Uterus (tissue), 4 donors: ENCODE measurements around the gene CYP1A2. TPM values are rescaled to one million over a fixed set of nuclear protein-coding genes. Genes with fewer than 3 reads are reported as not detected.
"Not testable (repeated sequence)": the region's sequence is repeated elsewhere in the genome, so short reads cannot be mapped to it uniquely, and the experiment has no call there.

Experiments used
- DNase-seq, 2 donors: peaks; one replicate each; pipeline ENCODE4 v3.0.0-alpha.2; 2019 to 2020
- H3K27ac ChIP-seq, 2 donors: fragments of 200-600 bp; sonication (generic); 1 replicate in 1 of 2; 2 replicates in 1 of 2; pipeline ENCODE4 v1.5.1; 2016 to 2018
- H3K27me3 ChIP-seq, 2 donors: fragments of 200-600 bp; sonication (generic); one replicate each; pipeline ENCODE4 v1.5.1; 2018 to 2019; ENCODE audit warnings: control low read depth in 1 of 2
- H3K36me3 ChIP-seq, 2 donors: fragments of 200-600 bp; sonication (generic); one replicate each; pipeline ENCODE4 v1.5.1; 2019; ENCODE audit warnings: control low read depth in 1 of 2
- H3K4me1 ChIP-seq, 2 donors: fragments of 200-600 bp; sonication (generic); one replicate each; pipeline ENCODE4 v1.5.1; 2018 to 2019; ENCODE audit warnings: control low read depth in 1 of 2
- H3K4me3 ChIP-seq, 2 donors: fragments of 200-600 bp; sonication (generic); 1 replicate in 1 of 2; 2 replicates in 1 of 2; pipeline ENCODE4 v1.5.1; 2018 to 2019; ENCODE audit warnings: mild to moderate bottlenecking in 1 of 2
- H3K9me3 ChIP-seq, 2 donors: fragments of 200-600 bp; sonication (generic); one replicate each; pipeline ENCODE4 v1.5.1; 2019; ENCODE audit warnings: control low read depth in 1 of 2
- CTCF ChIP-seq, 4 experiments: fragments of 200-600 bp in 2 of 4; fragments of 450-650 bp in 2 of 4; sonication (generic) in 2 of 4; IDR thresholded peaks; one replicate each; pipeline ENCODE4 v1.5.1; 2016 to 2019; ENCODE audit warnings: antibody characterized with exemption in 4 of 4, mild to moderate bottlenecking in 2 of 4, moderate library complexity in 1 of 4
- POLR2A ChIP-seq, 2 donors: fragments of 450-650 bp; IDR thresholded peaks; one replicate each; pipeline ENCODE4 v1.6.1; 2016; ENCODE audit warnings: antibody characterized with exemption in 2 of 2, mild to moderate bottlenecking in 1 of 2, moderate library complexity in 1 of 2
- intact Hi-C: fragments of 100-400 bp; cut with DNase I; formaldehyde crosslinking; loops from one replicate; pipeline ENCODE4 v1.15.1; 2023; ENCODE audit warnings: low total_unique reads
- total RNA-seq, 4 donors: library from RNA; depleted of rRNA in 3 of 4; stranded (reverse); fragments of >200 nt in 3 of 4; gene quantifications; one replicate each; pipeline versions ENCODE4 v1.1.0 to v1.2.4, GENCODE V29; 2014 to 2023
- donor health status: DM: yes; HTN: yes; CAD: no.

The CYP1A2 gene
- total RNA-seq, 4 donors from 2014 or later = not detected

- H3K4me3 ChIP-seq = peak overlapping the region; percentile 66 to 79
- H3K27me3 ChIP-seq = no peaks in the 10 kb centered on the region
- intact Hi-C loops = no loop called here
- no peak for DNase-seq
- peak overlapping the region; percentile 79 to 89 for H3K27ac ChIP-seq
- no peaks in the 10 kb centered on the region for H3K9me3 ChIP-seq
- peaks cover 3 to 30% of the 10 kb centered on the region in 2 donors for H3K4me1 ChIP-seq
- H3K36me3 ChIP-seq = no peaks in the 10 kb centered on the region
- no peak for TF ChIP-seq CTCF (IDR thresholded peaks at IDR 0.05)
- no peak for TF ChIP-seq POLR2A (IDR thresholded peaks at IDR 0.05)
Observed at GRCh38 chr15:74783072-74783807, 34.6 kb downstream of the CYP1A2 start.

- peak overlapping the region in 1 of 2 donors; percentile 89 for H3K27ac ChIP-seq
- DNase-seq = no peak
- TF ChIP-seq CTCF (IDR thresholded peaks at IDR 0.05) = no peak
- no peak for TF ChIP-seq POLR2A (IDR thresholded peaks at IDR 0.05)
- intact Hi-C loops = no loop called here
- H3K4me1 ChIP-seq = peaks cover 3 to 30% of the 10 kb centered on the region in 2 donors
- no peaks in the 10 kb centered on the region for H3K27me3 ChIP-seq
- H3K4me3 ChIP-seq = peak overlapping the region; percentile 66 to 79
- H3K36me3 ChIP-seq = no peaks in the 10 kb centered on the region
- no peaks in the 10 kb centered on the region for H3K9me3 ChIP-seq
Observed at GRCh38 chr15:74783808-74784175, 35.1 kb downstream of the CYP1A2 start.

- no peak for DNase-seq
- Histone ChIP-seq H3K27ac (peak overlapping the region in 1 of 2 donors; percentile 0), H3K4me3 (no peak overlapping the region), H3K36me3 (no peaks in the 10 kb centered on the region), H3K9me3 (no peaks in the 10 kb centered on the region), H3K4me1 (peaks cover 3 to 33% of the 10 kb centered on the region in 2 donors), H3K27me3 (no peaks in the 10 kb centered on the region)
- TF ChIP-seq CTCF (IDR thresholded peaks at IDR 0.05) = no peak
- no peak for TF ChIP-seq POLR2A (IDR thresholded peaks at IDR 0.05)
- intact Hi-C loops = no loop called here
Observed at GRCh38 chr15:74784426-74785193, 36.0 kb downstream of the CYP1A2 start.

- no peak for DNase-seq
- TF ChIP-seq CTCF (IDR thresholded peaks at IDR 0.05) (no peak), POLR2A (IDR thresholded peaks at IDR 0.05) (no peak)
- Histone ChIP-seq H3K4me3 (no peak overlapping the region), H3K27ac (peak overlapping the region in 1 of 2 donors; percentile 24), H3K9me3 (no peaks in the 10 kb centered on the region), H3K36me3 (no peaks in the 10 kb centered on the region), H3K4me1 (peaks cover 3 to 41% of the 10 kb centered on the region in 2 donors), H3K27me3 (no peaks in the 10 kb centered on the region)
- intact Hi-C loops = no loop called here
Observed at GRCh38 chr15:74785194-74786032, 36.8 kb downstream of the CYP1A2 start.

- peaks cover 3 to 42% of the 10 kb centered on the region in 2 donors for H3K4me1 ChIP-seq
Observed at GRCh38 chr15:74786081-74786480, 37.4 kb downstream of the CYP1A2 start.

More at GRCh38 chr15:74786081-74786480, 37.4 kb downstream of the CYP1A2 start:
- H3K9me3 ChIP-seq, H3K4me3 ChIP-seq, intact Hi-C loops, DNase-seq, H3K36me3 ChIP-seq, H3K27me3 ChIP-seq: not testable (repeated sequence)
- H3K27ac ChIP-seq = peak overlapping the region; percentile 3 to 29
